ENCODE measurements around the gene DNM3. TPM values are rescaled to one million over a fixed set of nuclear protein-coding genes. Genes with fewer than 3 reads are reported as not detected.
A peak's percentile ranks its signal among the peaks of the same experiment; 100 is the strongest.

DNM3 gene
- polyA plus RNA-seq, 1 donor (not counting 4 experiments of a cell fraction or from before 2014, with no cell fraction given) = 2.0 TPM

GRCh38 chr1:171985639-171986038, 144.3 kb downstream of the DNM3 start:
- no peaks in the 10 kb centered on the region for H3K36me3 ChIP-seq (ENCODE audit: control insufficient read depth in 2 of 2, extremely low read depth in 1 of 2, insufficient read depth in 2 of 2, low read length in 2 of 2)
- H4K20me1 ChIP-seq (ENCODE audit: control insufficient read depth, extremely low read depth, insufficient read depth, low read length) = no peaks in the 10 kb centered on the region
- no peaks in the 10 kb centered on the region for H3K4me1 ChIP-seq (ENCODE audit: control insufficient read depth, extremely low read depth, insufficient read depth, low read length)
- H3K4me3 ChIP-seq (ENCODE audit: control insufficient read depth in 2 of 3, extremely low read depth in 1 of 3, insufficient read depth in 2 of 3, low read depth in 1 of 3, low read length in 3 of 3) = no peak overlapping the region
- no peaks in the 10 kb centered on the region for H3K9me3 ChIP-seq (ENCODE audit: control insufficient read depth, low read depth, low read length)
- H3K27ac ChIP-seq (ENCODE audit: control insufficient read depth, insufficient read depth, low read length) = no peak overlapping the region
- no peak overlapping the region for H2AFZ ChIP-seq (ENCODE audit: control insufficient read depth, low read length)
- DNase-seq (ENCODE audit: low read depth, low spot score) (no peak), FAIRE-seq (no peak)
- H3K79me2 ChIP-seq (ENCODE audit: control insufficient read depth, insufficient read depth, low read length) = no peaks in the 10 kb centered on the region
- no peak overlapping the region for H3K4me2 ChIP-seq (ENCODE audit: control insufficient read depth, extremely low read depth, insufficient read depth, low read depth, low read length)
- dilution Hi-C loops (cut with MboI; ENCODE audit: extremely low pct_ligation_motif_present, low sequenced_read_pairs) = loop anchor here (10.0 to 25.0 kb wide), 2 partner anchors 181 to 348 kb away; no protein-coding TSS in a partner anchor
- no peaks in the 10 kb centered on the region for H3K9me1 ChIP-seq (ENCODE audit: control insufficient read depth, extremely low read depth, insufficient read depth, low read length)
- H3K9ac ChIP-seq (ENCODE audit: control insufficient read depth, extremely low read depth, insufficient read depth, low read length) = no peak overlapping the region
- TF ChIP-seq CTCF (optimal IDR thresholded peaks at IDR 0.05 in 1 of 3, IDR thresholded peaks at IDR 0.05 in 1 of 3, conservative IDR thresholded peaks at IDR 0.05 in 1 of 3; ENCODE audit: extremely low read depth in 1 of 3, insufficient read depth in 2 of 3, low read length in 3 of 3) (peak; percentile 16 to 49 (median 21)), EZH2 (IDR thresholded peaks at IDR 0.05; ENCODE audit: low read length) (no peak)
- H3K27me3 ChIP-seq (ENCODE audit: control insufficient read depth, extremely low read depth, insufficient read depth, low read length) = no peaks in the 10 kb centered on the region

DNA sequence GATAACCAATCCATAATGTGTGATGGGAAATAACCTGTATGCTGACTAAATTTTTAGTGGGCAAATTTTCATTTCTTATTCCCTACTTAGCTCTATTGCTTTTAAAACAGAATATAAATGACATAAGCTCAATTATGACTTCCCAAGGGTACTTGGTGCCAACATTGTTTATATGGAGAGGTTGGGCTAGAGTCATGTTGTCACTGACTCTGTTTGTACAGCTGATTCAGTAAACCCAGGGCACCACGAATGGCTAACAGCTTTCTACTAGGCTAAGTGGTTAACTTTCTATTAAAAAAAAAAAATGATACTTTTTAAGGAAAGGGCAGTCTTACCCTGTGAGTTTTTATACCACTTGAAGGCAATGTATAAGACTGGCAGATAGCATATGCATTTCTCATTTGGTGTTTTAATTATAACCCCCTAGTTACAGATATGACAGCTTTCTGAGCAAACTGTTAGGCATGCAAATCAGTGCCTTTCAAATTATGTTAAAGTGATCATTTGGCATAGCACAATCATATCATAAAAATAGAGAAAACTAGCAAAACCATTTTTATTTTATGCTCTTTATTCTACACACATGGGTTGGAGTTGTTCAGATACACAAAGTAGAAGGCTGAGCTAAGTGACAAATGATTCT, 147.1 kb downstream of the DNM3 start:
- no peaks in the 10 kb centered on the region for H3K9me3 ChIP-seq (ENCODE audit: control insufficient read depth, low read depth, low read length)
- H3K4me3 ChIP-seq (ENCODE audit: control insufficient read depth in 2 of 3, extremely low read depth in 1 of 3, insufficient read depth in 2 of 3, low read depth in 1 of 3, low read length in 3 of 3) = no peak overlapping the region
- H3K4me1 ChIP-seq (ENCODE audit: control insufficient read depth, extremely low read depth, insufficient read depth, low read length) = no peaks in the 10 kb centered on the region
- TF ChIP-seq CTCF (optimal IDR thresholded peaks at IDR 0.05 in 1 of 3, IDR thresholded peaks at IDR 0.05 in 1 of 3, conservative IDR thresholded peaks at IDR 0.05 in 1 of 3; ENCODE audit: extremely low read depth in 1 of 3, insufficient read depth in 2 of 3, low read length in 3 of 3) = no peak
- no peak for TF ChIP-seq EZH2 (IDR thresholded peaks at IDR 0.05; ENCODE audit: low read length)
- no peaks in the 10 kb centered on the region for H3K9me1 ChIP-seq (ENCODE audit: control insufficient read depth, extremely low read depth, insufficient read depth, low read length)
- no peaks in the 10 kb centered on the region for H3K36me3 ChIP-seq (ENCODE audit: control insufficient read depth in 2 of 2, extremely low read depth in 1 of 2, insufficient read depth in 2 of 2, low read length in 2 of 2)
- FAIRE-seq = no peak
- DNase-seq (ENCODE audit: low read depth, low spot score) = no peak
- H4K20me1 ChIP-seq (ENCODE audit: control insufficient read depth, extremely low read depth, insufficient read depth, low read length) = no peaks in the 10 kb centered on the region
- dilution Hi-C loops (cut with MboI; ENCODE audit: extremely low pct_ligation_motif_present, low sequenced_read_pairs) = loop anchor here (10.0 to 25.0 kb wide), 2 partner anchors 184 to 351 kb away; no protein-coding TSS in a partner anchor
- H3K9ac ChIP-seq (ENCODE audit: control insufficient read depth, extremely low read depth, insufficient read depth, low read length) = no peak overlapping the region
- H3K79me2 ChIP-seq (ENCODE audit: control insufficient read depth, insufficient read depth, low read length) = no peaks in the 10 kb centered on the region
- H2AFZ ChIP-seq (ENCODE audit: control insufficient read depth, low read length) = no peak overlapping the region
- H3K27me3 ChIP-seq (ENCODE audit: control insufficient read depth, extremely low read depth, insufficient read depth, low read length) = no peaks in the 10 kb centered on the region
- no peak overlapping the region for H3K4me2 ChIP-seq (ENCODE audit: control insufficient read depth, extremely low read depth, insufficient read depth, low read depth, low read length)
- H3K27ac ChIP-seq (ENCODE audit: control insufficient read depth, insufficient read depth, low read length) = no peak overlapping the region
